H1 (cell line): ENCODE results near the gene APOL3. TPM values are rescaled to one million over a fixed set of nuclear protein-coding genes. Genes with fewer than 3 reads are reported as not detected.

Source experiments
- CREB1 ChIP-seq: IDR thresholded peaks from 2 replicates; pipeline ENCODE4 v1.6.1; 2012; ENCODE audit warnings: inconsistent platforms
- polyA plus RNA-seq, 7 experiments: library from polyadenylated mRNA; depleted of rRNA in 3 of 7; stranded (reverse) in 5 of 7; unstranded in 2 of 7; fragments of >200 nt in 5 of 7; fragments of 200-250 nt in 2 of 7; gene quantifications; 1 replicate in 5 of 7; 2 replicates in 1 of 7; 4 replicates in 1 of 7; pipeline versions ENCODE4 v1.2.1 to v1.2.3, GENCODE V29; 2011 to 2013; ENCODE audit warnings: missing spikeins in 2 of 7, mixed read lengths in 2 of 7
- total RNA-seq: library from RNA; stranded (reverse); fragmentation: NEBNext Ultra II Directional; extraction: Animal tissue kit (Norgen Biotek cat#: 25700); gene quantifications from 2 replicates; pipeline ENCODE4 v1.2.1, GENCODE V29; 2021

The APOL3 gene
- total and polyA plus RNA-seq, 2 of the 8 experiments (the other 6 are each of a cell fraction or from before 2014, with no cell fraction given) = 0.12 TPM; not detected in 1

DNA sequence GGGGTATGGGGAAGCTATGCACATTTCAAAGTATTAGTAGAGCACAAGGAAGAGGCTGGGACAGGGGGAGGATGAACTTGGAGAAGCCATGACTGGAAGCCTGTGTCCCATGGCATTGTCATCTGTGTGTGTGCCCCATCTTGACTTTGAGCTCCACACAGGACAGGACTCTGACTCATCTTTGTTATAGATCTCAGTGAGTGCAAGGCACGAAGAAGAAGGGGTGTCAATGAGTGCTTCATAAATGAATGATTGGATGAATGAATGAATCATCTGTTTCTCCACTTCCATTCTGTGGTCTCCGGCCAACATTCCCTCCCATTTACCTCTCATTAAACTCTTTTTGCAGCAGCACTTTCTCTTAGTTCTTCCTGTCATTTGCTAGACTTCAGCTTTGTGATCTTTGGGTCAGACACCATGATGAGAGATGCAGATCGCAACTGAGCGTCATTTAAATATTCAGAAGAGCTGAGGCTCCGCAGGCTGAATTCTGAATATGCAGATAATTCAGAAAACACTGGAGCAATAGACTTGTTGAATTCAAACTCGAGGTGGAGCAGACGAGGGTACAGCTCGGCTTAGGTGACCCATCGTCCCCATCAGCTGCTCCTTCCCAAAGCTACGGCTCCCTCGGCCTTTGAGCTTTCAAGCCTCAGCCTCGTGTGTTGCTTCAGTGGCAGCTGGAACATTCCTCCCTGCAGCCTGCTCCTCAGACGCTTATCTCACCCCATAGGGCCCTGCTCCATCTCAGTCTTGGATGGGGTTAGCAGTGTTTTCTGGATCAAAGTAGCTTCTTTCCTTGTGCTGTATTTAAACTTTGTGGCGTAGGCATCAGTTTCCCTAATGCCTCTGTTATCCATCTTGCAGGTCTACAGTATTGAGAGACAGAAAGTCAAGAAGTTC lies 30.8 kb downstream of the APOL3 start (continued):
- TF ChIP-seq CREB1 = no peak
